Activated gamma-delta T cell treated with anti-CD3 and anti-CD28 coated beads, Interleukin-2, amount 50 U/mL, for 16 hours (primary cell): ENCODE measurements around the gene ATAD3C.
"Not testable (repeated sequence)": the region's sequence is repeated elsewhere in the genome, so short reads cannot be mapped to it uniquely, and the experiment has no call there.

Experiments used
- DNase-seq: peaks from one replicate; pipeline ENCODE4 v3.0.0-alpha.2; 2020; ENCODE audit warnings: low read depth

ATAD3C gene

GRCh38 chr1:1418464-1419362 is 30.8 kb upstream of the ATAD3C start:
- DNase-seq: no peak

GRCh38 chr1:1419363-1419812 is 30.1 kb upstream of the ATAD3C start:
- DNase-seq: no peak

GRCh38 chr1:1419813-1420653 is 29.5 kb upstream of the ATAD3C start:
- DNase-seq: no peak

GRCh38 chr1:1420654-1421141 is 28.8 kb upstream of the ATAD3C start:
- no peak for DNase-seq

GRCh38 chr1:1421147-1421906 is 28.2 kb upstream of the ATAD3C start, which contains the start of gene ANKRD65:
Gene ANKRD65 (minus strand): TSS chr1:1421276. CDS start chr1:1421005, 271 bp downstream.
- no peak for DNase-seq

- DNase-seq: no peak
Observed at GRCh38 chr1:1421907-1422464, 27.5 kb upstream of the ATAD3C start.

- DNase-seq: no peak
Observed at GRCh38 chr1:1422465-1423244, 26.8 kb upstream of the ATAD3C start.

GRCh38 chr1:1423245-1423597 is 26.3 kb upstream of the ATAD3C start:
- no peak for DNase-seq

GRCh38 chr1:1424707-1425106 is 24.8 kb upstream of the ATAD3C start:
- DNase-seq: no peak

- DNase-seq: no peak
Observed at GRCh38 chr1:1425426-1425752, 24.1 kb upstream of the ATAD3C start.

- no peak for DNase-seq
Observed at GRCh38 chr1:1425753-1426495, 23.6 kb upstream of the ATAD3C start.

- no peak for DNase-seq
Observed at GRCh38 chr1:1426496-1427105, 22.9 kb upstream of the ATAD3C start.

- DNase-seq: no peak
Observed at GRCh38 chr1:1427106-1427819, 22.2 kb upstream of the ATAD3C start.

GRCh38 chr1:1427820-1428148 is 21.7 kb upstream of the ATAD3C start:
- no peak for DNase-seq

GRCh38 chr1:1428174-1428573 is 21.3 kb upstream of the ATAD3C start:
- DNase-seq: no peak

- DNase-seq: not testable (repeated sequence)
Observed at GRCh38 chr1:1428967-1429366, 20.5 kb upstream of the ATAD3C start.

- no peak for DNase-seq
Observed at GRCh38 chr1:1429671-1430073, 19.8 kb upstream of the ATAD3C start.

- DNase-seq: no peak
Observed at GRCh38 chr1:1430114-1430982, 19.1 kb upstream of the ATAD3C start.
